NOMO-1 treated with dmso at 0.1 percent for 144 hours (cell line): ENCODE measurements around the gene PRRG2.

ENCODE experiments used
- DNase-seq: peaks from one replicate; lab custom pipeline; 2025; ENCODE audit not compliant: unreplicated experiment; lab: John Stamatoyannopoulos, UW

PRRG2 gene

GRCh38 chr19:49581007-49581508 lies at the start of gene PRRG2:
TSS of gene PRRG2 (plus strand) at chr19:49581316. CDS start at chr19:49583220, 1,904 bp downstream.
- DNase-seq = no peak

GRCh38 chr19:49533551-49534488 lies 47.3 kb upstream of the PRRG2 start:
- peak; percentile 21 for DNase-seq

GRCh38 chr19:49534632-49535385 lies 46.3 kb upstream of the PRRG2 start:
- DNase-seq = no peak

GRCh38 chr19:49536921-49537462 lies 44.1 kb upstream of the PRRG2 start:
- no peak for DNase-seq

GRCh38 chr19:49538643-49539042 lies 42.5 kb upstream of the PRRG2 start:
- no peak for DNase-seq

- DNase-seq = no peak
These were observed 41.7 kb upstream of the PRRG2 start for GRCh38 chr19:49539192-49539952.

- DNase-seq = no peak
These were observed 39.2 kb upstream of the PRRG2 start for GRCh38 chr19:49541914-49542313.

- DNase-seq = no peak
These were observed 38.7 kb upstream of the PRRG2 start for GRCh38 chr19:49542446-49542845.

- DNase-seq = no peak
These were observed 38.1 kb upstream of the PRRG2 start for GRCh38 chr19:49543032-49543431.

GRCh38 chr19:49544154-49544553 lies 37.0 kb upstream of the PRRG2 start:
- DNase-seq = no peak

- DNase-seq = peak; percentile 49
These were observed 34.1 kb upstream of the PRRG2 start for GRCh38 chr19:49546825-49547565.

- DNase-seq = no peak
These were observed 32.1 kb upstream of the PRRG2 start for GRCh38 chr19:49549045-49549444.

- no peak for DNase-seq
These were observed 29.6 kb upstream of the PRRG2 start for GRCh38 chr19:49551531-49551930.

- DNase-seq = no peak
These were observed 28.4 kb upstream of the PRRG2 start for GRCh38 chr19:49552749-49553148.

GRCh38 chr19:49553451-49554271 lies 27.5 kb upstream of the PRRG2 start:
- DNase-seq = no peak

- DNase-seq = no peak
These were observed 26.4 kb upstream of the PRRG2 start for GRCh38 chr19:49554701-49555181.

GRCh38 chr19:49555600-49556411 lies 25.3 kb upstream of the PRRG2 start:
- DNase-seq = no peak
